GM19025 (cell line): ENCODE measurements around the gene CCND1.

Experiments
- ATAC-seq: cut with Tn5 transposase; IDR thresholded peaks from one replicate; pipeline ENCODE4 v1.9.1; 2021; ENCODE audit warnings: mild to moderate bottlenecking, low read depth, moderate library complexity; ENCODE audit not compliant: unreplicated experiment

Gene CCND1

GRCh38 chr11:69640995-69641581, at the start of gene CCND1:
Gene CCND1, plus strand, starts transcription at chr11:69641156. Its CDS starts 158 bp downstream, at chr11:69641314.
- no peak for ATAC-seq

- ATAC-seq = no peak
Measured at GRCh38 chr11:69592986-69593650, 47.8 kb upstream of the CCND1 start.

- ATAC-seq = no peak
Measured at GRCh38 chr11:69593851-69594250, 47.1 kb upstream of the CCND1 start.

GRCh38 chr11:69594481-69594880, 46.5 kb upstream of the CCND1 start:
- no peak for ATAC-seq

- no peak for ATAC-seq
Measured at GRCh38 chr11:69595805-69596665, 44.9 kb upstream of the CCND1 start.

- ATAC-seq = no peak
Measured at GRCh38 chr11:69598147-69598546, 42.8 kb upstream of the CCND1 start.

- no peak for ATAC-seq
Measured at GRCh38 chr11:69599502-69599901, 41.5 kb upstream of the CCND1 start.

GRCh38 chr11:69600001-69600400, 41.0 kb upstream of the CCND1 start:
- no peak for ATAC-seq

GRCh38 chr11:69601011-69601975, 39.7 kb upstream of the CCND1 start:
- no peak for ATAC-seq

GRCh38 chr11:69603111-69603836, 37.7 kb upstream of the CCND1 start:
- no peak for ATAC-seq

- ATAC-seq = no peak
Measured at GRCh38 chr11:69604055-69604454, 36.9 kb upstream of the CCND1 start.

GRCh38 chr11:69605737-69606526, 35.0 kb upstream of the CCND1 start:
- no peak for ATAC-seq

GRCh38 chr11:69609351-69609750, 31.6 kb upstream of the CCND1 start:
- no peak for ATAC-seq

- ATAC-seq = no peak
Measured at GRCh38 chr11:69611548-69612526, 29.1 kb upstream of the CCND1 start.

GRCh38 chr11:69613594-69613993, 27.4 kb upstream of the CCND1 start:
- ATAC-seq = no peak

GRCh38 chr11:69614085-69614484, 26.9 kb upstream of the CCND1 start:
- no peak for ATAC-seq

GRCh38 chr11:69615545-69616278, 25.2 kb upstream of the CCND1 start:
- no peak for ATAC-seq
